VCaP (cell line): ENCODE measurements around the gene NPSR1.

Experiments
- H3K27ac ChIP-seq: fragments of 450-650 bp; 2 replicates; pipeline ENCODE4 v1.5.1; 2017
- TF ChIP-seq, protein P1 (sequence below): fragments of 450-650 bp; conservative IDR thresholded peaks from 2 replicates; pipeline ENCODE4 v1.5.1; 2017; ENCODE audit warnings: mild to moderate bottlenecking, moderate library complexity

Gene NPSR1

DNA sequence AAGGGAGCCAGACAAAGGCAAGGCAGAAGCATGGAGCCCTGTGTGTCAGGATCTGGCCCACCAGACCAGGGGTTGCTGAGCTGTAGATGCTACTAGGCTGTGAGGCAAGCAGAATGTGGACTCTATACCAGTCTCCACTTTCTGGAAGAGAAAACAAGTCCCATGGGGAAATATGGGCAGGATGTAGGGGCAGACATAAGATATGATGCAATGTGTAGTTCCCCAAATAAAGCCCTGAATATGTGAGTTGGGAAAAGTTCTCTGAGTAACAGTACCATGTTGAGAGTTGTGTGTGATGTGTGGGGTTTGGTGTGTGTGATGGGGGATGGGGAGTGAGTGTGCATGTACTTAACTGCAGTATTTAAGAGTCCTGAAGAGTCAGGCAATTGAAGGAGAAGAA, 62.3 kb downstream of the NPSR1 start:
- H3K27ac ChIP-seq = no peak overlapping the region
- TF ChIP-seq, protein P1, sequence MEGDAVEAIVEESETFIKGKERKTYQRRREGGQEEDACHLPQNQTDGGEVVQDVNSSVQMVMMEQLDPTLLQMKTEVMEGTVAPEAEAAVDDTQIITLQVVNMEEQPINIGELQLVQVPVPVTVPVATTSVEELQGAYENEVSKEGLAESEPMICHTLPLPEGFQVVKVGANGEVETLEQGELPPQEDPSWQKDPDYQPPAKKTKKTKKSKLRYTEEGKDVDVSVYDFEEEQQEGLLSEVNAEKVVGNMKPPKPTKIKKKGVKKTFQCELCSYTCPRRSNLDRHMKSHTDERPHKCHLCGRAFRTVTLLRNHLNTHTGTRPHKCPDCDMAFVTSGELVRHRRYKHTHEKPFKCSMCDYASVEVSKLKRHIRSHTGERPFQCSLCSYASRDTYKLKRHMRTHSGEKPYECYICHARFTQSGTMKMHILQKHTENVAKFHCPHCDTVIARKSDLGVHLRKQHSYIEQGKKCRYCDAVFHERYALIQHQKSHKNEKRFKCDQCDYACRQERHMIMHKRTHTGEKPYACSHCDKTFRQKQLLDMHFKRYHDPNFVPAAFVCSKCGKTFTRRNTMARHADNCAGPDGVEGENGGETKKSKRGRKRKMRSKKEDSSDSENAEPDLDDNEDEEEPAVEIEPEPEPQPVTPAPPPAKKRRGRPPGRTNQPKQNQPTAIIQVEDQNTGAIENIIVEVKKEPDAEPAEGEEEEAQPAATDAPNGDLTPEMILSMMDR = no peak

DNA sequence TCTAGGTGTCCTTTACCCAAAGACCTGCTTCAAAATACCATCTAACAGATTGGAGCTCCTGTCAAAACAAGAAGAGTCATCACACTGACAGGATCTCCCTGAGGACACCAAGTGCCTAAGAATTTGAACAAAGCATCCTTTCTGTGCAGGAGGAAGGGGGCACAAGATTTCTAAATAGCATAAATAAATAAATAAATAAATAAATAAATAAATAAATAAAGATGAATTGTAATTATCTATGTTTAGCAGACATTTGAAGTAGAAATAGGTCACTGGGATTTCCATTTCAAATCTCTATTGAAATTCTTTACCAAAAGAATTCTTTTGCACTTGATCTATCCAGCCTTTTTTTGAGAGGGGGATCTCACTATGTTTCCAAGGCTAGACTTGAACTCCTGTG, 65.3 kb downstream of the NPSR1 start:
- TF ChIP-seq, protein P1 = no peak
- H3K27ac ChIP-seq = no peak overlapping the region

DNA sequence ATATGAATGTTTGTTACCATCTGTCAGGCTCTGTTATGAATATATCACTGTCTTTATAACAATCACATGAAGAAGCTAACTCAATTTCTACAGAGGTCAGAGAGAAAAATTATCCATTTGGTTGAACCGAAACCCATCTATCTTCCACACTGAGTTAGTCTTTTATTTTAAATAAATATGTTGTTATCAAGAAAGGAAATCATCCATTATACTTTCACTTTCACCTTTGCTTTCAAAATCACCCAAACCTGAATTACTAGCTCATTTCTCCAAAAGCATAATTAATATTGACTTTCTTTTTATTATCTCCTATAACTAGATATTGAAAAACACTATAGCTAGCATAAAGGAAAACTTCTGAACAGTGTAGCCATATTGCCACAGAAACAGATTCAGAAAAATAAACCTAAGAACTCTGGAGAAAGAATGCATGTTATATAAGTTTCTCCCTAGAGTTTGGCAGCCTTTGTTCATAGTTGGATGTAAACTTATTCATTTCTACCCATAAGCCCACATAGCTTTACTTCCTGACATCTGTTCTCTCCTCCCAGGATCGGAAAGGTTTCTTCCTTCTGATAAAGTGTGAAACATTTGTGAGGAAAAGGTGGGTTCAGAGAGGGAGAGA, 66.0 kb downstream of the NPSR1 start:
- TF ChIP-seq, protein P1 = no peak
- H3K27ac ChIP-seq = no peak overlapping the region

DNA sequence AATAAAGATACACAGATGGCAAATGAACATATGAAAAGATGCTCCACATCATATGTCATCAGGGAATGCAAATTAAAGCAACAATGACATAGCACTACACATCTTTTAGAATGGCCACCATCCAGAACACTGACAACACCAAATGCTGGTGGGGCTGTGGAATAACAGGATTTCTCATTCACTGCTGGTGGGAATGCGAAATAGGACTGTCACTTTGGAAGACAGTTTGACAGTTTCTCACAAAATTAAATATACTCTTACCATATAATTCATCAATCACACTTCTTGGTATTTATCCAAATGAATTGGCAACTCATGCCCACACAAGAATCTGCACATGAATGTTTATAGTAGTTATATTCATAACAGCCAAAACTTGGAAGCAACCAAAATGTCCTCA, 68.2 kb downstream of the NPSR1 start:
- H3K27ac ChIP-seq = no peak overlapping the region

DNA sequence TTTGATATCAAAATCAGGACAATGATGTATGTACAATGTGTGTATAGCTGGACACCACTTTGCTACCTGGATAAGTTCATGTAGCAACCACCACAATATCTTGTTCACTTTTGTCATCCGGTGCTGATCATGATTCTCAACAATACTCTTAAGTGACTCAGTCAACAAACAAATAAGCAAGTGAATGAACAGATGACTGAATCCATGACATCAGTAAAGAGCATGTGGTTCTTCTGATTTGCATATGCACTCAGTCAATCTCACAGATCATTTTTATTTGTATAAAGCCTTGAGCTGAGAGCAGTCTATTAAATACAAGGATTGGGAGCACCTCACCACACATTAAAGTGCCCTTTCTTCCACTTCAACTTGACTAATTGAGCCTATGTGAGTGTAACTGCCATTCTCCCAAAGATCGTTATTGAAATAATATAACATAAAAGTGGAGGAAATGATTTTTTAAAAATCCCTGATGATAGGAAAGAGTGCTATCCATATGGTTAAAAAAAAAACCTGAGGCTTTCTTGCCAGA, 69.5 kb downstream of the NPSR1 start:
- TF ChIP-seq, protein P1 = no peak
- H3K27ac ChIP-seq = no peak overlapping the region

More for the DNA sequence above, 68.2 kb downstream of the NPSR1 start:
- TF ChIP-seq, protein P1 = no peak

DNA sequence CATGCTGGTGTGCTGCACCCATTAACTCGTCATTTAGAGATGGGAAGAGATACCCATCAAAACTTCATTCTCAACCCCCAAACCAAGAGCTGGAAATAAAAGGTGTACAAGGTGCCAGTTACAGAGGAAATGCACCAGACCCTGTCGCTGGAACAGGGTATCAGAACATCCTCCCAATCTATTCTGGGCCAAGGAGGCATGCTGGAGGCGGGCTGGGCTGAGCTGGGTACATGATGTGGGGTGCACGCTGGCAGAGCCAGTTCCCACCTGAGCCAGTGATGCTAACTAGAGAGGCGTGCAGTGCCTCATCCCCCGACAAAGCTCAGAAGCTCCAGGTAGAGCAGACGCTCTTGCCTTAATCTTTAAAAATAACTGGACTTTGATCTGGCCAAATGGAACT, 70.1 kb downstream of the NPSR1 start:
- H3K27ac ChIP-seq = no peak overlapping the region
- TF ChIP-seq, protein P1 = no peak

DNA sequence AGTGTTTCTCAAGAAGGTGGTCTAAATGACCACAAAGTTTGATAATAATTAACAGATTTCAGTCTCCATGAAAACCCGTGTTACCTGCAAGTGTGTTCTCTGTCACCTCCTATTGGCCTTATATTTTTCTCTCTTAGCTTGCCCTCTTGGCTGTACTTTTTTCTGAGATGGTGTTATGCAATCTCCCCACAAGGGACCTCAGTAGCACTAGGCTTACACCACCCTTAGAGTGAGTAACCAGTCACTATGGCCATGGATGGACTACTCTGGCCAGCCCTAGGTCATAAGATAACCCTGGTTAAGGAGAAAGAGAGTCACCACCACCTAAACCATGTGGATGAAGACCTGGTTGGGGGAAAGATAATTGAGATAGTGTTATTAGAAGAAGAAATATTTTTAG, 76.8 kb downstream of the NPSR1 start:
- TF ChIP-seq, protein P1 = no peak
- no peak overlapping the region for H3K27ac ChIP-seq
